ENCODE data around the gene SLC6A9.

Gene SLC6A9

GRCh38 chr1:43980255-43981134 lies 50.8 kb downstream of the SLC6A9 start:
- peak overlapping the region; percentile 73 for H3K4me3 ChIP-seq (ENCODE audit: low read depth, low read length)
- TF ChIP-seq, protein P1, sequence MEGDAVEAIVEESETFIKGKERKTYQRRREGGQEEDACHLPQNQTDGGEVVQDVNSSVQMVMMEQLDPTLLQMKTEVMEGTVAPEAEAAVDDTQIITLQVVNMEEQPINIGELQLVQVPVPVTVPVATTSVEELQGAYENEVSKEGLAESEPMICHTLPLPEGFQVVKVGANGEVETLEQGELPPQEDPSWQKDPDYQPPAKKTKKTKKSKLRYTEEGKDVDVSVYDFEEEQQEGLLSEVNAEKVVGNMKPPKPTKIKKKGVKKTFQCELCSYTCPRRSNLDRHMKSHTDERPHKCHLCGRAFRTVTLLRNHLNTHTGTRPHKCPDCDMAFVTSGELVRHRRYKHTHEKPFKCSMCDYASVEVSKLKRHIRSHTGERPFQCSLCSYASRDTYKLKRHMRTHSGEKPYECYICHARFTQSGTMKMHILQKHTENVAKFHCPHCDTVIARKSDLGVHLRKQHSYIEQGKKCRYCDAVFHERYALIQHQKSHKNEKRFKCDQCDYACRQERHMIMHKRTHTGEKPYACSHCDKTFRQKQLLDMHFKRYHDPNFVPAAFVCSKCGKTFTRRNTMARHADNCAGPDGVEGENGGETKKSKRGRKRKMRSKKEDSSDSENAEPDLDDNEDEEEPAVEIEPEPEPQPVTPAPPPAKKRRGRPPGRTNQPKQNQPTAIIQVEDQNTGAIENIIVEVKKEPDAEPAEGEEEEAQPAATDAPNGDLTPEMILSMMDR (IDR thresholded peaks at IDR 0.05; ENCODE audit: borderline replicate concordance, insufficient read depth, low read depth, low read length) = no peak

- TF ChIP-seq, protein P1 (IDR thresholded peaks at IDR 0.05; ENCODE audit: borderline replicate concordance, insufficient read depth, low read depth, low read length) = no peak
- H3K4me3 ChIP-seq (ENCODE audit: low read depth, low read length) = peak overlapping the region; percentile 73
Measured at GRCh38 chr1:43979528-43980254, 51.6 kb downstream of the SLC6A9 start.

DNA sequence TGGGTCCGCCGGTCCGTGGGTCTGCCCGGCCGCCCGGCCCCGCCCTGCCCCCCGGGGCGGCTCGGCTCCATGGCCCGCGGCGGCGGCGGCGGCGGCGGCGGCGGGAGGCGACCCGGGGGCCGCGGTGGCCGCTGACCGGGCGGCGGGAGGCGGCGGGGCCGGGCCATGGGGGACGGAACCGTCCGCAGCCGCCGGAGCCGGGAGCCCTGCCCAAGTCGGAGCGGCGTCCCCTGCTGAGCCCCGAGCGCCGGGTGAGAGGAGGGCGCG lies 52.1 kb downstream of the SLC6A9 start:
- peak overlapping the region; percentile 73 for H3K4me3 ChIP-seq (ENCODE audit: low read depth, low read length)
- TF ChIP-seq, protein P1 (IDR thresholded peaks at IDR 0.05; ENCODE audit: borderline replicate concordance, insufficient read depth, low read depth, low read length) = no peak

- TF ChIP-seq, protein P1 (IDR thresholded peaks at IDR 0.05; ENCODE audit: borderline replicate concordance, insufficient read depth, low read depth, low read length) = no peak
- H3K4me3 ChIP-seq (ENCODE audit: low read depth, low read length) = peak within 1 kb of the TSS; percentile 73
Measured at GRCh38 chr1:43978551-43979260, 52.6 kb downstream of the SLC6A9 start, which contains the start of gene B4GALT2. B4GALT2 (plus strand) TSS chr1:43979210; CDS start chr1:43981161, 1,951 bp downstream.

- TF ChIP-seq, protein P1 (IDR thresholded peaks at IDR 0.05; ENCODE audit: borderline replicate concordance, insufficient read depth, low read depth, low read length) = no peak
- no peak overlapping the region for H3K4me3 ChIP-seq (ENCODE audit: low read depth, low read length)
Measured at GRCh38 chr1:43978264-43978550, 53.1 kb downstream of the SLC6A9 start.

- TF ChIP-seq, protein P1 (IDR thresholded peaks at IDR 0.05; ENCODE audit: borderline replicate concordance, insufficient read depth, low read depth, low read length) = no peak
- H3K4me3 ChIP-seq (ENCODE audit: low read depth, low read length) = no peak overlapping the region
Measured at GRCh38 chr1:43977376-43978263, 53.6 kb downstream of the SLC6A9 start.

Data from GM12875 (cell line).